Measurements from ENCODE around the gene PIK3CB. TPM values are rescaled to one million over a fixed set of nuclear protein-coding genes. Genes with fewer than 3 reads are reported as not detected.
A peak's percentile ranks its signal among the peaks of the same experiment; 100 is the strongest.
"Not testable (repeated sequence)": the region's sequence is repeated elsewhere in the genome, so short reads cannot be mapped to it uniquely, and the experiment has no call there.

Gene PIK3CB
- total and polyA plus RNA-seq, 4 donors: 12.8 to 41.9 (median 27.5) TPM

DNA sequence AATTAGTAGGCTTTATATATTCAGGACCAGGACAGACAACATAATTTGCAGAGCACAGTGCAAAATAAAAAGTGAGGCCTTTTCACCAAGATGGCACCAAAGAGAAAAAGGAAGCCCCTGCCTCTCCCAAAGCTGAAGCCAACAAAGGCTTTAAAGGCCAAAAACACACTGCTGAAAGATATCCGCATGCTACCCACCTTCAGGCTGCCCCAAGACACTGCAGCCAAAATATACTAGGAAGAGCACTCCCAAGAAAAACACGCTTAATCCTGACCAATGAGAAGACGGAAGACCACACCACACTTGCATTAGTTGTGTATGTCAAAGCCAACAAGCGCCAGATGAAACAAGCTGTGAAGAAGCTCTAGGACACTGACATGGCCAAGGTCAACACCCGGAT, 38.0 kb downstream of the PIK3CB start:
- H3K9me3 ChIP-seq (ENCODE audit: control insufficient read depth in 4 of 4, insufficient read depth in 3 of 4, low read length in 3 of 4): no peaks in the 10 kb centered on the region
- WGBS, 2 donors: 98 to 100% methylated on average over 5 of the region's 5 CpGs
- H3K9ac ChIP-seq (ENCODE audit: insufficient read depth in 1 of 2, low read length in 2 of 2): no peak overlapping the region
- H3K36me3 ChIP-seq (ENCODE audit: control insufficient read depth in 4 of 4, insufficient read depth in 4 of 4, low read length in 4 of 4): peaks cover 0 to 1% (median 0%) of the 10 kb centered on the region in 4 donors
- TF ChIP-seq, protein P1, sequence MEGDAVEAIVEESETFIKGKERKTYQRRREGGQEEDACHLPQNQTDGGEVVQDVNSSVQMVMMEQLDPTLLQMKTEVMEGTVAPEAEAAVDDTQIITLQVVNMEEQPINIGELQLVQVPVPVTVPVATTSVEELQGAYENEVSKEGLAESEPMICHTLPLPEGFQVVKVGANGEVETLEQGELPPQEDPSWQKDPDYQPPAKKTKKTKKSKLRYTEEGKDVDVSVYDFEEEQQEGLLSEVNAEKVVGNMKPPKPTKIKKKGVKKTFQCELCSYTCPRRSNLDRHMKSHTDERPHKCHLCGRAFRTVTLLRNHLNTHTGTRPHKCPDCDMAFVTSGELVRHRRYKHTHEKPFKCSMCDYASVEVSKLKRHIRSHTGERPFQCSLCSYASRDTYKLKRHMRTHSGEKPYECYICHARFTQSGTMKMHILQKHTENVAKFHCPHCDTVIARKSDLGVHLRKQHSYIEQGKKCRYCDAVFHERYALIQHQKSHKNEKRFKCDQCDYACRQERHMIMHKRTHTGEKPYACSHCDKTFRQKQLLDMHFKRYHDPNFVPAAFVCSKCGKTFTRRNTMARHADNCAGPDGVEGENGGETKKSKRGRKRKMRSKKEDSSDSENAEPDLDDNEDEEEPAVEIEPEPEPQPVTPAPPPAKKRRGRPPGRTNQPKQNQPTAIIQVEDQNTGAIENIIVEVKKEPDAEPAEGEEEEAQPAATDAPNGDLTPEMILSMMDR (IDR thresholded peaks at IDR 0.05; ENCODE audit: control extremely low read depth, extremely low read depth): no peak
- ATAC-seq (ENCODE audit: insufficient read depth, low FRiP score) (no peak), DNase-seq (no peak)
- no peaks in the 10 kb centered on the region for H3K27me3 ChIP-seq (ENCODE audit: control insufficient read depth in 3 of 3, insufficient read depth in 3 of 3, low read length in 2 of 3)
- no peak overlapping the region for H3K4me3 ChIP-seq
- peaks cover 0 to 7% (median 0%) of the 10 kb centered on the region in 5 donors for H3K4me1 ChIP-seq (ENCODE audit: control insufficient read depth in 5 of 5, insufficient read depth in 5 of 5, low read length in 5 of 5)
- H3K27ac ChIP-seq (ENCODE audit: low read depth in 1 of 2, low read length in 1 of 2): no peak overlapping the region

GRCh38 chr3:138786788-138787271, 47.9 kb downstream of the PIK3CB start:
- no peaks in the 10 kb centered on the region for H3K27me3 ChIP-seq (ENCODE audit: control insufficient read depth in 3 of 3, insufficient read depth in 3 of 3, low read length in 2 of 3)
- H3K4me3 ChIP-seq: no peak overlapping the region
- peaks cover 0 to 2% (median 0%) of the 10 kb centered on the region in 4 donors for H3K36me3 ChIP-seq (ENCODE audit: control insufficient read depth in 4 of 4, insufficient read depth in 4 of 4, low read length in 4 of 4)
- DNase-seq: peak in 2 of 3 donors; percentile 6 to 14
- 33 to 69% methylated on average over 3 of the region's 3 CpGs for WGBS, 2 donors
- no peaks in the 10 kb centered on the region for H3K9me3 ChIP-seq (ENCODE audit: control insufficient read depth in 4 of 4, insufficient read depth in 3 of 4, low read length in 3 of 4)
- peaks cover 0 to 2% (median 0%) of the 10 kb centered on the region in 5 donors for H3K4me1 ChIP-seq (ENCODE audit: control insufficient read depth in 5 of 5, insufficient read depth in 5 of 5, low read length in 5 of 5)
- no peak overlapping the region for H3K27ac ChIP-seq (ENCODE audit: low read depth in 1 of 2, low read length in 1 of 2)
- TF ChIP-seq, protein P1 (IDR thresholded peaks at IDR 0.05; ENCODE audit: control extremely low read depth, extremely low read depth): no peak
- ATAC-seq (ENCODE audit: insufficient read depth, low FRiP score): no peak
- no peak overlapping the region for H3K9ac ChIP-seq (ENCODE audit: insufficient read depth in 1 of 2, low read length in 2 of 2)

- no peak overlapping the region for H3K9ac ChIP-seq (ENCODE audit: insufficient read depth in 1 of 2, low read length in 2 of 2)
- ATAC-seq (ENCODE audit: insufficient read depth, low FRiP score): no peak
- H3K9me3 ChIP-seq (ENCODE audit: control insufficient read depth in 4 of 4, insufficient read depth in 3 of 4, low read length in 3 of 4): no peaks in the 10 kb centered on the region
- no peak overlapping the region for H3K27ac ChIP-seq (ENCODE audit: low read depth in 1 of 2, low read length in 1 of 2)
- no peaks in the 10 kb centered on the region for H3K4me1 ChIP-seq (ENCODE audit: control insufficient read depth in 5 of 5, insufficient read depth in 5 of 5, low read length in 5 of 5)
- TF ChIP-seq, protein P1 (IDR thresholded peaks at IDR 0.05; ENCODE audit: control extremely low read depth, extremely low read depth): no peak
- peaks cover 0 to 2% (median 0%) of the 10 kb centered on the region in 4 donors for H3K36me3 ChIP-seq (ENCODE audit: control insufficient read depth in 4 of 4, insufficient read depth in 4 of 4, low read length in 4 of 4)
- H3K27me3 ChIP-seq (ENCODE audit: control insufficient read depth in 3 of 3, insufficient read depth in 3 of 3, low read length in 2 of 3): no peaks in the 10 kb centered on the region
- no peak overlapping the region for H3K4me3 ChIP-seq
- DNase-seq: no peak
Measured at GRCh38 chr3:138785951-138786350, 48.8 kb downstream of the PIK3CB start.

GRCh38 chr3:138785362-138785857, 49.3 kb downstream of the PIK3CB start:
- 72 to 73% methylated on average over 7 of the region's 7 CpGs for WGBS, 2 donors
- H3K4me1 ChIP-seq (ENCODE audit: control insufficient read depth in 5 of 5, insufficient read depth in 5 of 5, low read length in 5 of 5); H3K27ac ChIP-seq (ENCODE audit: low read depth in 1 of 2, low read length in 1 of 2); H3K27me3 ChIP-seq (ENCODE audit: control insufficient read depth in 3 of 3, insufficient read depth in 3 of 3, low read length in 2 of 3); DNase-seq; ATAC-seq (ENCODE audit: insufficient read depth, low FRiP score); H3K9ac ChIP-seq (ENCODE audit: insufficient read depth in 1 of 2, low read length in 2 of 2); H3K9me3 ChIP-seq (ENCODE audit: control insufficient read depth in 4 of 4, insufficient read depth in 3 of 4, low read length in 3 of 4); H3K36me3 ChIP-seq (ENCODE audit: control insufficient read depth in 4 of 4, insufficient read depth in 4 of 4, low read length in 4 of 4); H3K4me3 ChIP-seq: not testable (repeated sequence)

Data from lung (tissue), 12 donors.